ENCODE results near the gene RSF1. TPM values are rescaled to one million over a fixed set of nuclear protein-coding genes. Genes with fewer than 3 reads are reported as not detected.
A peak's percentile ranks its signal among the peaks of the same experiment; 100 is the strongest.
"Not testable (repeated sequence)": the region's sequence is repeated elsewhere in the genome, so short reads cannot be mapped to it uniquely, and the experiment has no call there.

The RSF1 gene
- total RNA-seq, 1 experiment from 2014 or later: 10.6 TPM

GRCh38 chr11:77636731-77637344, 183.7 kb downstream of the RSF1 start:
- DNase-seq (ENCODE audit: low read depth in 1 of 2, low spot score in 2 of 2): no peak

DNA sequence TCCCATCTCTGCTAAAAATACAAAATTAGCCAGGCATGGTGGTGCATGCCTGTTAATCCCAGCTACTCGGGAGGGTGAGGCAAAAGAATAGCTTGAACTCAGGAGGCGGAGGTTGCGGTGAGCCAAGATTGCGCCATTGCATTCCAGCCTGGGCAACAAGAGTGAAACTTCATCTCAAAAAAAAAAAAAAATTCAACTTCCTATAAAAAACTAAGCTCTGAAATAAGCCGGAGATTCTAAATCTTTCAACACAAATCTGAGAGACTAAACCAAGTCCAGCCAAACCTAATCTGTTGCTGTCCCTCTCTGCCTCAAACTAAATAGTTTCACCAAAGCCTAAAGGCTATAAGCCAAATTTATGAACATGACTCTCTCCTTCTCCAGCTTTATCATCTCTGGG, 186.6 kb downstream of the RSF1 start:
- not testable (repeated sequence) for H3K27me3 ChIP-seq (replicated peaks); H3K27ac ChIP-seq; H3K4me1 ChIP-seq (replicated peaks); H3K36me3 ChIP-seq; H3K4me3 ChIP-seq; DNase-seq (ENCODE audit: low read depth in 1 of 2, low spot score in 2 of 2); H3K9me3 ChIP-seq (replicated peaks)

More at GRCh38 chr11:77636731-77637344, 183.7 kb downstream of the RSF1 start:
- H3K9me3 ChIP-seq (replicated peaks): no peaks in the 10 kb centered on the region
- peak overlapping the region; percentile 72 for H3K4me3 ChIP-seq
- no peak overlapping the region for H3K27ac ChIP-seq
- H3K27me3 ChIP-seq (replicated peaks): no peaks in the 10 kb centered on the region
- H3K4me1 ChIP-seq (replicated peaks): peaks cover 6% of the 10 kb centered on the region
- H3K36me3 ChIP-seq: no peaks in the 10 kb centered on the region

- H3K27ac ChIP-seq: no peak overlapping the region
These were observed 190.3 kb downstream of the RSF1 start for GRCh38 chr11:77630157-77630710.

GRCh38 chr11:77619576-77620198, 200.8 kb downstream of the RSF1 start:
- Histone ChIP-seq H3K4me3 (no peak overlapping the region), H3K27ac (no peak overlapping the region), H3K9me3 (replicated peaks) (no peaks in the 10 kb centered on the region), H3K4me1 (replicated peaks) (no peaks in the 10 kb centered on the region), H3K27me3 (replicated peaks) (no peaks in the 10 kb centered on the region), H3K36me3 (peaks cover 3% of the 10 kb centered on the region; the same call in 1 of the 2 replicates)
- peak in 1 of 2 experiments; percentile 20 for DNase-seq (ENCODE audit: low read depth in 1 of 2, low spot score in 2 of 2)

More at GRCh38 chr11:77630157-77630710, 190.3 kb downstream of the RSF1 start:
- H3K4me1 ChIP-seq (replicated peaks): no peaks in the 10 kb centered on the region
- H3K36me3 ChIP-seq: no peaks in the 10 kb centered on the region
- no peak overlapping the region for H3K4me3 ChIP-seq
- no peaks in the 10 kb centered on the region for H3K27me3 ChIP-seq (replicated peaks)
- DNase-seq (ENCODE audit: low read depth in 1 of 2, low spot score in 2 of 2): no peak
- no peaks in the 10 kb centered on the region for H3K9me3 ChIP-seq (replicated peaks)

- DNase-seq (ENCODE audit: low read depth in 1 of 2, low spot score in 2 of 2): no peak
These were observed 202.6 kb downstream of the RSF1 start for GRCh38 chr11:77617892-77618291.

GRCh38 chr11:77611921-77612320, 208.6 kb downstream of the RSF1 start:
- no peak overlapping the region for H3K27ac ChIP-seq
- H3K4me3 ChIP-seq: no peak overlapping the region
- H3K36me3 ChIP-seq: 0 out of 2 replicates have a peak, but pooled peaks cover 3% of the 10 kb centered on the region
- no peaks in the 10 kb centered on the region for H3K9me3 ChIP-seq (replicated peaks)
- no peak for DNase-seq (ENCODE audit: low read depth in 1 of 2, low spot score in 2 of 2)
- no peaks in the 10 kb centered on the region for H3K27me3 ChIP-seq (replicated peaks)
- H3K4me1 ChIP-seq (replicated peaks): no peaks in the 10 kb centered on the region

More at GRCh38 chr11:77617892-77618291, 202.6 kb downstream of the RSF1 start:
- no peak overlapping the region for H3K4me3 ChIP-seq
- H3K36me3 ChIP-seq: peaks cover 3% of the 10 kb centered on the region; the same call in 1 of the 2 replicates
- no peaks in the 10 kb centered on the region for H3K4me1 ChIP-seq (replicated peaks)
- H3K9me3 ChIP-seq (replicated peaks): no peaks in the 10 kb centered on the region
- no peaks in the 10 kb centered on the region for H3K27me3 ChIP-seq (replicated peaks)
- H3K27ac ChIP-seq: no peak overlapping the region

Other genes with a start within 250 kb of the RSF1 start
- gene AQP11, start 230.8 kb downstream of the RSF1 start, total RNA-seq (2014; rRNA removed; shearing (Covaris generic)): 0.18 TPM in 1 of 2 replicates, not detected in the other
- 71.7 and 81.5 TPM in 2 replicates for gene CLNS1A, start 182.9 kb downstream of the RSF1 start, total RNA-seq (2014; rRNA removed; shearing (Covaris generic))
- gene AAMDC, start 422 bp upstream of the RSF1 start, total RNA-seq (2014; rRNA removed; shearing (Covaris generic)): 34.5 and 52.8 TPM in 2 replicates
- 13.9 and 14.3 TPM in 2 replicates for gene INTS4, start 173.9 kb upstream of the RSF1 start, total RNA-seq (2014; rRNA removed; shearing (Covaris generic))
- 2.3 and 7.7 TPM in 2 replicates for gene KCTD14, start 202.6 kb upstream of the RSF1 start, total RNA-seq (2014; rRNA removed; shearing (Covaris generic))
- gene THRSP, start 243.1 kb upstream of the RSF1 start, total RNA-seq (2014; rRNA removed; shearing (Covaris generic)): not detected in 2 replicates